HG03432 (cell line): ENCODE measurements around the gene MMS22L.

ENCODE experiments used
- ATAC-seq: cut with Tn5 transposase; IDR thresholded peaks from one replicate; pipeline ENCODE4 v1.9.1; 2021; ENCODE audit warnings: mild to moderate bottlenecking, moderate library complexity; ENCODE audit not compliant: unreplicated experiment

Gene MMS22L

GRCh38 chr6:97095311-97095850 is 187.6 kb downstream of the MMS22L start:
- no peak for ATAC-seq

GRCh38 chr6:97094376-97094775 is 188.6 kb downstream of the MMS22L start:
- ATAC-seq: no peak

- no peak for ATAC-seq
Measured at GRCh38 chr6:97092673-97093305, 190.2 kb downstream of the MMS22L start.
